HepG2 (cell line): ENCODE measurements around the gene MARCHF9. TPM values are rescaled to one million over a fixed set of nuclear protein-coding genes. Genes with fewer than 3 reads are reported as not detected.
A peak's percentile ranks its signal among the peaks of the same experiment; 100 is the strongest.

Source experiments
- BORCS8-MEF2B ChIP-seq: sonication (generic); formaldehyde crosslinking; IDR thresholded peaks from 2 replicates; pipeline ENCODE4 v1.8.0; 2022; ENCODE audit warnings: mild to moderate bottlenecking, missing genetic modification reagents
- KDM4B ChIP-seq: sonication (generic); formaldehyde crosslinking; IDR thresholded peaks from 2 replicates; pipeline ENCODE4 v1.4.0; 2020; ENCODE audit warnings: missing genetic modification reagents
- MED1 ChIP-seq: sonication (generic); formaldehyde crosslinking; IDR thresholded peaks from 2 replicates; pipeline ENCODE4 v1.4.0; 2020; ENCODE audit warnings: missing genetic modification reagents
- RAD21 ChIP-seq: fragments of 450-650 bp; formaldehyde crosslinking; IDR thresholded peaks from 2 replicates; pipeline ENCODE4 v1.5.0; 2020; ENCODE audit warnings: mild to moderate bottlenecking
- TEAD3 ChIP-seq: optimal IDR thresholded peaks from 2 replicates; pipeline ENCODE3; 2016; ENCODE audit warnings: borderline replicate concordance
- ZNF674 ChIP-seq: sonication (generic); formaldehyde crosslinking; IDR thresholded peaks from 2 replicates; pipeline ENCODE4 v1.5.0; 2020; ENCODE audit warnings: low read depth, mild to moderate bottlenecking, missing genetic modification reagents
- ZNF746 ChIP-seq: sonication (generic); formaldehyde crosslinking; IDR thresholded peaks from 2 replicates; pipeline ENCODE4 v1.8.0; 2022; ENCODE audit warnings: mild to moderate bottlenecking, missing genetic modification reagents
- ZNF816 ChIP-seq: sonication (generic); formaldehyde crosslinking; IDR thresholded peaks from 2 replicates; pipeline ENCODE4 v1.8.0; 2022; ENCODE audit warnings: missing genetic modification reagents, mild to moderate bottlenecking, borderline replicate concordance
- polyA plus RNA-seq, 8 experiments: library from polyadenylated mRNA; depleted of rRNA in 3 of 8; stranded (reverse) in 7 of 8; unstranded in 1 of 8; fragments of >200 nt; fragmentation: Illumina TruSeq in 4 of 8; extraction: Trizol in 4 of 8; gene quantifications; 2 replicates each; pipeline versions ENCODE4 v1.2.1 to v1.2.3, GENCODE V29; 2011 to 2016; ENCODE audit warnings: low read depth in 4 of 8, missing spikeins in 1 of 8, mixed read lengths in 1 of 8; ENCODE audit not compliant: insufficient read depth in 1 of 8
- total RNA-seq, 5 experiments: library from RNA; depleted of rRNA; stranded (reverse); fragments of >200 nt; fragmentation: Illumina TruSeq; extraction: Trizol; gene quantifications; 2 replicates each; pipeline ENCODE4 v1.2.3, GENCODE V29; 2016; ENCODE audit warnings: low read depth in 1 of 5
- TF ChIP-seq, protein P1 (sequence below): sonication (generic); formaldehyde crosslinking; IDR thresholded peaks from 2 replicates; pipeline ENCODE4 v1.9.0; 2021; ENCODE audit warnings: missing genetic modification reagents, borderline replicate concordance
- TF ChIP-seq, protein P2 (sequence below): sonication (generic); formaldehyde crosslinking; IDR thresholded peaks from 2 replicates; pipeline ENCODE4 v1.9.0; 2022; ENCODE audit warnings: missing genetic modification reagents, mild to moderate bottlenecking, borderline replicate concordance
- TF ChIP-seq, protein P3 (sequence below): IDR thresholded peaks from 2 replicates; pipeline ENCODE4 v1.6.1; 2012; ENCODE audit warnings: low read length, improper control_type of control experiment

Gene MARCHF9
- total and polyA plus RNA-seq, 2 of the 13 experiments (the other 11 are each of a cell fraction or from before 2014, with no cell fraction given) = 5.7 to 9.6 TPM

DNA sequence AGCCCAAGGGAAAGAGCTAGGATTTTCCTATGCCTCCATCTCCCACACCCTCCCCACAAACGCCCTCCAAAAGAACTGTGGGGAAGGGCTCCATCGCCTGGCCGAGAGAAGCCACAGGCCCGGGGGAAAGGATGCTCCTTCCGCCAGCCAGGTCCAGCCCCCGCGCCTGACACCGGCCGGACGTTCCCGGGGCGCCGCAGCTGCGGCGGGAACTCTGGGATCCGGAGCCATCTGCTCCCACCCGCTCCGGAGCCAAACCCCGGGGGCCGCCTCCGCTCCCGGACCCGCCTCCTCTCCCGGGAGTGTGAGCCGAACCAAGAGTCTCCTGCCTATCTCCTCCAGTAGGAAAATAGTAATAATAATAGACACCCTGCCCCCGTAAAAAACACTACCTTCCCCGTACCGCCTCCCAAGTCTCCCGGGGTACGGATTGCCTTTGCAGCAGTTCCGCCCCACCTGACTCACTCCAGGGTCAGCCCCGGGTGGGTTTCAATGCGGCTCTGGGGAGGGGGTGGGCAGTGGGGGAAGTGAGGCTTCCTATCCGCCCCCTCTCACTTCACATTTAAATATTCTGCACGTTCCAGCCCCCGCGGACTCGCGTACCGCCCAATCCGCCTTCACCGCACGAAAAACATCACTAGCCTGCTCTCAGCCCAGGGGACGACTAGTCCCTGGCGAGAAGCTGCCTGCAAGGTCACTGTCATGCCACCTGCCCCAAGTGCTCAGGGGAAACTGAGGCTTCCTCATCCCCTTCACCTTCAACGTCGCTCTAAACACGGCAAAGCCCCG, 18.8 kb upstream of the MARCHF9 start (continued):
- TF ChIP-seq, protein P1, sequence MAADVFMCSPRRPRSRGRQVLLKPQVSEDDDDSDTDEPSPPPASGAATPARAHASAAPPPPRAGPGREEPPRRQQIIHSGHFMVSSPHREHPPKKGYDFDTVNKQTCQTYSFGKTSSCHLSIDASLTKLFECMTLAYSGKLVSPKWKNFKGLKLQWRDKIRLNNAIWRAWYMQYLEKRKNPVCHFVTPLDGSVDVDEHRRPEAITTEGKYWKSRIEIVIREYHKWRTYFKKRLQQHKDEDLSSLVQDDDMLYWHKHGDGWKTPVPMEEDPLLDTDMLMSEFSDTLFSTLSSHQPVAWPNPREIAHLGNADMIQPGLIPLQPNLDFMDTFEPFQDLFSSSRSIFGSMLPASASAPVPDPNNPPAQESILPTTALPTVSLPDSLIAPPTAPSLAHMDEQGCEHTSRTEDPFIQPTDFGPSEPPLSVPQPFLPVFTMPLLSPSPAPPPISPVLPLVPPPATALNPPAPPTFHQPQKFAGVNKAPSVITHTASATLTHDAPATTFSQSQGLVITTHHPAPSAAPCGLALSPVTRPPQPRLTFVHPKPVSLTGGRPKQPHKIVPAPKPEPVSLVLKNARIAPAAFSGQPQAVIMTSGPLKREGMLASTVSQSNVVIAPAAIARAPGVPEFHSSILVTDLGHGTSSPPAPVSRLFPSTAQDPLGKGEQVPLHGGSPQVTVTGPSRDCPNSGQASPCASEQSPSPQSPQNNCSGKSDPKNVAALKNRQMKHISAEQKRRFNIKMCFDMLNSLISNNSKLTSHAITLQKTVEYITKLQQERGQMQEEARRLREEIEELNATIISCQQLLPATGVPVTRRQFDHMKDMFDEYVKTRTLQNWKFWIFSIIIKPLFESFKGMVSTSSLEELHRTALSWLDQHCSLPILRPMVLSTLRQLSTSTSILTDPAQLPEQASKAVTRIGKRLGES (CRISPR knock-in tag) = no peak
- 0 out of 2 replicates have a peak, but pooled peaks have one; percentile 45 for TF ChIP-seq ZNF816 (CRISPR knock-in tag)
- TF ChIP-seq RAD21 (CRISPR knock-in tag) = peak; percentile 62; the same call in 1 of the 2 replicates
- TF ChIP-seq, protein P2, sequence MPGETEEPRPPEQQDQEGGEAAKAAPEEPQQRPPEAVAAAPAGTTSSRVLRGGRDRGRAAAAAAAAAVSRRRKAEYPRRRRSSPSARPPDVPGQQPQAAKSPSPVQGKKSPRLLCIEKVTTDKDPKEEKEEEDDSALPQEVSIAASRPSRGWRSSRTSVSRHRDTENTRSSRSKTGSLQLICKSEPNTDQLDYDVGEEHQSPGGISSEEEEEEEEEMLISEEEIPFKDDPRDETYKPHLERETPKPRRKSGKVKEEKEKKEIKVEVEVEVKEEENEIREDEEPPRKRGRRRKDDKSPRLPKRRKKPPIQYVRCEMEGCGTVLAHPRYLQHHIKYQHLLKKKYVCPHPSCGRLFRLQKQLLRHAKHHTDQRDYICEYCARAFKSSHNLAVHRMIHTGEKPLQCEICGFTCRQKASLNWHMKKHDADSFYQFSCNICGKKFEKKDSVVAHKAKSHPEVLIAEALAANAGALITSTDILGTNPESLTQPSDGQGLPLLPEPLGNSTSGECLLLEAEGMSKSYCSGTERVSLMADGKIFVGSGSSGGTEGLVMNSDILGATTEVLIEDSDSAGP (CRISPR knock-in tag) = peak; percentile 38; the same call in 1 of the 2 replicates
- 0 out of 2 replicates have a peak, but pooled peaks have one; percentile 16 for TF ChIP-seq MED1 (CRISPR knock-in tag)
- TF ChIP-seq TEAD3 (CRISPR knock-in tag) = no peak
- peak; percentile 44; the same call in 1 of the 2 replicates for TF ChIP-seq ZNF674
- TF ChIP-seq, protein P3, sequence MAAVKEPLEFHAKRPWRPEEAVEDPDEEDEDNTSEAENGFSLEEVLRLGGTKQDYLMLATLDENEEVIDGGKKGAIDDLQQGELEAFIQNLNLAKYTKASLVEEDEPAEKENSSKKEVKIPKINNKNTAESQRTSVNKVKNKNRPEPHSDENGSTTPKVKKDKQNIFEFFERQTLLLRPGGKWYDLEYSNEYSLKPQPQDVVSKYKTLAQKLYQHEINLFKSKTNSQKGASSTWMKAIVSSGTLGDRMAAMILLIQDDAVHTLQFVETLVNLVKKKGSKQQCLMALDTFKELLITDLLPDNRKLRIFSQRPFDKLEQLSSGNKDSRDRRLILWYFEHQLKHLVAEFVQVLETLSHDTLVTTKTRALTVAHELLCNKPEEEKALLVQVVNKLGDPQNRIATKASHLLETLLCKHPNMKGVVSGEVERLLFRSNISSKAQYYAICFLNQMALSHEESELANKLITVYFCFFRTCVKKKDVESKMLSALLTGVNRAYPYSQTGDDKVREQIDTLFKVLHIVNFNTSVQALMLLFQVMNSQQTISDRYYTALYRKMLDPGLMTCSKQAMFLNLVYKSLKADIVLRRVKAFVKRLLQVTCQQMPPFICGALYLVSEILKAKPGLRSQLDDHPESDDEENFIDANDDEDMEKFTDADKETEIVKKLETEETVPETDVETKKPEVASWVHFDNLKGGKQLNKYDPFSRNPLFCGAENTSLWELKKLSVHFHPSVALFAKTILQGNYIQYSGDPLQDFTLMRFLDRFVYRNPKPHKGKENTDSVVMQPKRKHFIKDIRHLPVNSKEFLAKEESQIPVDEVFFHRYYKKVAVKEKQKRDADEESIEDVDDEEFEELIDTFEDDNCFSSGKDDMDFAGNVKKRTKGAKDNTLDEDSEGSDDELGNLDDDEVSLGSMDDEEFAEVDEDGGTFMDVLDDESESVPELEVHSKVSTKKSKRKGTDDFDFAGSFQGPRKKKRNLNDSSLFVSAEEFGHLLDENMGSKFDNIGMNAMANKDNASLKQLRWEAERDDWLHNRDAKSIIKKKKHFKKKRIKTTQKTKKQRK = no peak
- no peak for TF ChIP-seq KDM4B (CRISPR knock-in tag)
- no peak for TF ChIP-seq ZNF746 (CRISPR knock-in tag)
- TF ChIP-seq BORCS8-MEF2B (CRISPR knock-in tag) = no peak
- TF ChIP-seq, all 625 proteins: peak for 29
